ACC112 (cell line): ENCODE data around the gene ZNF277.
"Not testable (repeated sequence)": the region's sequence is repeated elsewhere in the genome, so short reads cannot be mapped to it uniquely, and the experiment has no call there.

Experiments
- H2AFZ ChIP-seq: fragments of 200-600 bp; sonication (generic); one replicate; pipeline ENCODE4 v1.6.0; 2017; ENCODE audit warnings: antibody characterized with exemption, low read length; ENCODE audit not compliant: unreplicated experiment
- H3K27ac ChIP-seq: fragments of 200-600 bp; sonication (generic); 2 replicates; pipeline ENCODE4 v1.5.1; 2014; ENCODE audit warnings: low read depth, mild to moderate bottlenecking, antibody characterized with exemption, low read length, moderate library complexity
- H3K27me3 ChIP-seq: fragments of 200-600 bp; sonication (generic); 2 replicates; pipeline ENCODE4 v1.6.1; 2014; ENCODE audit warnings: mild to moderate bottlenecking, antibody characterized with exemption, low read length, moderate library complexity, mixed read lengths; ENCODE audit not compliant: insufficient read depth
- H3K36me3 ChIP-seq: fragments of 200-600 bp; sonication (generic); 2 replicates; pipeline ENCODE4 v1.6.1; 2016; ENCODE audit warnings: mild to moderate bottlenecking, antibody characterized with exemption, low read length, moderate library complexity, mixed read lengths; ENCODE audit not compliant: insufficient read depth
- H3K4me1 ChIP-seq: fragments of 200-600 bp; sonication (generic); one replicate; pipeline ENCODE4 v1.6.1; 2016; ENCODE audit warnings: low read length, mixed read lengths; ENCODE audit not compliant: insufficient read depth, unreplicated experiment, control insufficient read depth
- H3K4me3 ChIP-seq: fragments of 200-600 bp; sonication (generic); 2 replicates; pipeline ENCODE4 v1.5.1; 2014; ENCODE audit warnings: mild to moderate bottlenecking, low read depth, low read length
- H3K79me2 ChIP-seq: fragments of 200-600 bp; sonication (generic); one replicate; pipeline ENCODE4 v1.6.0; 2016; ENCODE audit warnings: low read length; ENCODE audit not compliant: control insufficient read depth, unreplicated experiment, insufficient read depth

Gene ZNF277

DNA sequence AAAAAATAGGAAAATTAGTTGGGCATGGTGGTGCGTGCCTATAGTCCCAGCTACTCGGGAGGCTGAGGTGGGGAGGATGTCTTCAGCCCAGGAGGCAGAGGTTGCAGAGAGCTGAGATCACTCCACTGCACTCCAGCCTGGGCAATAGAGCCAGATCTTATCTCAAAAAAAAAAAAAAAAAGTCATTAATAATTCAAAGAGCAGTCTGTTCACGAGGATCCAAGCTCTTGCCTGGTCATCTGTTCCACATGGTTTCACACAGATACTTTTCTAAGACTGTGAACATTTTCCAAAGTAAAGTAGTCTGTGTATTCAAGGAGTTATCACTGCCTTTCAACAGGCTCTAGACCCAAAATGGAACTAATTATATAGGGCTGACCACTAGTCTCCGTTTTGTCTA, 86.9 kb downstream of the ZNF277 start:
- Histone ChIP-seq H3K36me3 (no peaks in the 10 kb centered on the region), H3K4me1 (peaks cover 14% of the 10 kb centered on the region), H3K27me3 (no peaks in the 10 kb centered on the region), H3K79me2 (no peaks in the 10 kb centered on the region), H3K27ac (no peak overlapping the region), H2AFZ (no peak overlapping the region), H3K4me3 (no peak overlapping the region)

DNA sequence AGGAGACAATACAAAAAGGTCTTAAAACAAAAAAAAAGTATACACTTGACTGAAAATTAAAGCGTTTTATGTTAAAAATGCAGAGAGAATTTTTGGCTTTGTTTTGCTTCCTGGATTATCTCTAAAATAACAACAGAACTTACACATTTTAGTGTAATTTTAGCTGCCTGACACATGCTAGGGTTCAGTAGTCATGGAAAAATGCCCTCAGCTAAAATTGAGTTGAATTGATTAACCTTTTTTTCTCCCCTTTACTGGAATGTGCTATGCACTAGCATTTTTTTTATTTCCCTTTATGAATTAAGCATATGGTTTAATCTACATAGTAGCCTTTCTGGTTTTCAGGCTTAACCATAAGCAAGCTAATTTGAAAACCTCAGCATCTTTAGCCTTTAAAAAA, 89.9 kb downstream of the ZNF277 start:
- no peaks in the 10 kb centered on the region for H3K79me2 ChIP-seq
- no peak overlapping the region for H3K4me3 ChIP-seq
- no peak overlapping the region for H2AFZ ChIP-seq
- H3K4me1 ChIP-seq = no peaks in the 10 kb centered on the region
- H3K36me3 ChIP-seq = no peaks in the 10 kb centered on the region
- H3K27me3 ChIP-seq = no peaks in the 10 kb centered on the region
- H3K27ac ChIP-seq = no peak overlapping the region

DNA sequence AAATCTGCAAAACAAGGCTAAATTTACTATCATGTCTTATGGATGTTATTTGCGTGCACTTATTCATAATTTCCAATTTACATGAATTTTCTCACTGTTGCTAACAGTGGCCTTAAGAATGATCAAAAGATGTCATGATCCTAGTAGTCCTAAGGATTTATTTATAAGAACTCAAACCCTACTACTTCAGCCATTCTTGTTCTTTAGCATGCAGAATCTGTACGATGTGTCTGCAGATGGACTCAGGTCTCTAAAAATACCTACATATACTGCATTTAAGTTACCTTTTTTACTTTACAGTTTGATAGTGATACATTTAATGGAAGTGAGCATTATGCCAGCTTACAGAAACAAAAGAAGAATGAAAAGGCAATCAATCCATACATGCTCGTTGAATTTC, 91.2 kb downstream of the ZNF277 start:
- Histone ChIP-seq H3K4me3 (no peak overlapping the region), H2AFZ (no peak overlapping the region), H3K79me2 (no peaks in the 10 kb centered on the region), H3K4me1 (peaks cover 10% of the 10 kb centered on the region), H3K27me3 (no peaks in the 10 kb centered on the region), H3K36me3 (no peaks in the 10 kb centered on the region), H3K27ac (no peak overlapping the region)

DNA sequence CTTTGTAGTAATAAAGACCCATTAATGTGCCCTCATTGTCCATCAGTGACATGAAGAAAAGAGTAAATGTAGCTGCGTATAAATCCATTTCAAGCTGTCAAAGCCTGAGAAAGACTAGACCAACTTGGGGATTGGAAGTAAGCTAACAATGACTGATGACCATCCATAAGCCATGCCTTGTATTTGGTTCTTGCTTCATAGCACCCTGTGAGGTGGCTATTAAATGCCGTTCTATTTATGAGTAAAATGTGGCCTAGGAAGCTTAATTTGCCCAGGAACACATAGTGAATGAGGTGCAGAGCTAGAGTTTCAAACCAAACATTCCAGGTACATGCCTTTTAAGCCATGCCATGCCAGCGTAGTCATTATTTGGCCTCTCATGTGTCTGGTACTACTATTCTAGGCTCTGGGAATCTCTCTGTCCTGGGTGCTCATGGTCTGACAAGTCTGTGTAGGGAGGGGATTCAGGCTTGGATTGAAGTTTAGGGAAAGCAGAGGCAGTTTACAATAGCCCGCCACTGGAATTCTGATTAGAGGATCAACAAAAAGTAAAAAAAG, 92.1 kb downstream of the ZNF277 start:
- Histone ChIP-seq H3K27me3 (no peaks in the 10 kb centered on the region), H3K79me2 (no peaks in the 10 kb centered on the region)

DNA sequence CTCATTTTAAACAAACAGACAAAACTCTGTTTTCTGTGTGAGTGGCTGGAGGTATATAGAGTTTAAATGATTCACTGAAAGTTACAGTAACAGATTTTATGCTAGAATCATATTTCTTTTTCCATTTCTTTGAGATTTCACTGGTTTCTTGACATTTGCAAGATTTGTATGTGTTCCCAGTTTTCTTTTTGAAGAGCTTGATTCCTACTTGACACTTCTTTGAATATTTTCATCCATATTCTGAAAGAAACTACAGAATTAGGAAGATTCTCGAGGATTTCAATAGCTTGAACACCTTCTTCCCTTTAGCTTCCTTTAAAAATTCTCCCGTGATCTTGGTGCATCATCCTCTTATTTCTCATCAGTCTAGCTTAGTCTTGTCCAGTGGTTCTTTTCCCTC, 93.6 kb downstream of the ZNF277 start:
- Histone ChIP-seq H3K27me3 (no peaks in the 10 kb centered on the region), H3K27ac (no peak overlapping the region), H3K4me1 (peaks cover 11% of the 10 kb centered on the region), H3K36me3 (no peaks in the 10 kb centered on the region), H3K4me3 (no peak overlapping the region), H3K79me2 (no peaks in the 10 kb centered on the region), H2AFZ (no peak overlapping the region)

More for the DNA sequence above, 92.1 kb downstream of the ZNF277 start:
- Histone ChIP-seq H3K4me3 (no peak overlapping the region), H3K4me1 (peaks cover 11% of the 10 kb centered on the region), H3K36me3 (no peaks in the 10 kb centered on the region), H2AFZ (no peak overlapping the region), H3K27ac (no peak overlapping the region)

DNA sequence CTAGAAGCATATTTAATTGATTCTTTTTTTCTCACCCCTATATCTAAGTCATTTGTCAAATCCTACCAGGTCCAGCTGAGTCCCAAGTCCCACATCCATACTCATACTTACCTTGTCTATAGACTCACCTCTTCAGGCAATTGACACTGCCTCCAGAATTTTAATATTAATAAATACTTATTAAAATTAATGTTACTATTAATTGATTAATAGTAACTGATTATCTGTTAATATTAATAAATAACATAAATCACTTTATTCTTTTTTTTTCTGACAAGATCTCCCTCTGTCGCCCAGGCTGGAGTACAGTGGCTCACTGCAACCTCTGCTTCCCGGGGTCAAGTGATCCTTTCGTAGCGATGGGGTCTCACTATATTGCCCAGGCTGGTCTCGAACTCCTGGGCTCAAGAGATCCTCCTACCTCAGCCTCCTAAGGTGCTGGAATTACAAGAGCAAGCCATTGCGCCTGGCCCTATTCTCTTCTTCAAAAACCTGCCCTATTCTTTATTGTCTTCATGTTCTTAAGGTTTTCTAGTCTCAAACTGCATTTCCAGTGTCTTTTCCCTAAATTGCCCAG, 94.4 kb downstream of the ZNF277 start:
- Histone ChIP-seq H3K36me3 (no peaks in the 10 kb centered on the region), H3K4me3 (no peak overlapping the region), H3K27me3 (no peaks in the 10 kb centered on the region)

DNA sequence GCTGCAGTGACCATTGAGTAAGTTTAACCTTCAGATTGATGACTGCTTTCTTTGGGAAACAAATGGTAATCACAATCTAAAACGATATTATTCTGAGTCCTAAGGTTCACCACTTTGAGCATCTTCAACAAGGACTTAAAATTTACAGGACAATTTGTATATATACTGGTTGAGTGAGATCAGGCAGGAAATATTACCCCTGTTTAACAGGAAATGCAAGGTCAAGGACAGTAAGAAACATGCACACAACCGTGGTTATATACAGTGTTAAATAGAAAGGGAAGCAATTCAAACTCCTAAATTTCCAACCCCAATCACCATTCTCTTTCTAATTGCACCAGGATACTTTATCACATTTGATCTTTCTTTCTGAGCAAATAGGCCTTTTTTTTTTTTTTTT, 96.1 kb downstream of the ZNF277 start:
- Histone ChIP-seq H3K79me2 (no peaks in the 10 kb centered on the region), H3K4me3 (no peak overlapping the region), H2AFZ (no peak overlapping the region), H3K4me1 (peaks cover 11% of the 10 kb centered on the region), H3K36me3 (no peaks in the 10 kb centered on the region), H3K27me3 (no peaks in the 10 kb centered on the region), H3K27ac (no peak overlapping the region)

More for the DNA sequence above, 94.4 kb downstream of the ZNF277 start:
- Histone ChIP-seq H3K79me2 (no peaks in the 10 kb centered on the region), H2AFZ (no peak overlapping the region), H3K27ac (no peak overlapping the region), H3K4me1 (peaks cover 11% of the 10 kb centered on the region)

DNA sequence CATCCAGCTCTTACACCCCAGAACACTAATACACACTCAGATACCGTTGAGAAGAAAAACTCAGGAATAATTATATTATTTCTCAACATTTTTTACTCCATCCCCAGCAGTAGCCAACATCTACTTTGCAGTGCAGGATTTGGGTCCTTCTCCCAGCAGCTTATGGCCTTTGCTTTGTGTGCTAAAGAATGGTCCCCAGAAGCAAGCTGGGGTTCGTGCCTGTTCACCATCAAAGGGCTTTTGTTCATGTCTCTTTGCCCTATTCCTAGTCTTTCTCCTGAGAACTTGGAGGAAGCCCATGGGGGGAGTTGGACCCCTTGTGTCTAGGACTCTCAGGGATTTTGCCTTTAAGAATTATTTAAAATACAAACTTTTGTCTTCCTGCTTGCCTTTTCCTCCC, 100.4 kb downstream of the ZNF277 start:
- H3K36me3 ChIP-seq = 0 out of 2 replicates have a peak, but pooled peaks cover 8% of the 10 kb centered on the region
- no peaks in the 10 kb centered on the region for H3K79me2 ChIP-seq
- H3K4me3 ChIP-seq = no peak overlapping the region
- H2AFZ ChIP-seq = no peak overlapping the region
- peaks cover 8% of the 10 kb centered on the region for H3K4me1 ChIP-seq
- no peaks in the 10 kb centered on the region for H3K27me3 ChIP-seq
- no peak overlapping the region for H3K27ac ChIP-seq

DNA sequence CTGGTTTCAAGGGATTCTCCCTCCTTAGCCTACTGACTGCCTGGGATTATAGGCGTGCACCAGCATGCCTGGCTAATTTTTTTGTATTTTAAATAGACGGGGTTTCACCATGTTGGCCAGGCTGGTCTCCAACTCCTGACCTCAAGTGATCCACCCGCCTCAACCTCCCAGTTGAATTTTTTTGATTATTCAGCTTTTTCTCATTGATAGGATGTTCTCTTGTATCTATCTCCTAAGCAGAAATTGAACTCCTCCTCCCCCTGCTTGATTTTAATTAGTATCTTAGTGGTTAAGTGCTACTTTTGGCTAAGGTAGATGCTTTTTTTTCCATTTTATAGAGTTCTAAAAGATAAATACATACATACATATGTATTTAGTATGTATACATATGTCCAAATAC, 101.0 kb downstream of the ZNF277 start:
- H3K79me2 ChIP-seq = no peaks in the 10 kb centered on the region
- H3K4me1 ChIP-seq = peaks cover 2% of the 10 kb centered on the region
- H2AFZ ChIP-seq = no peak overlapping the region
- H3K4me3 ChIP-seq = no peak overlapping the region
- H3K36me3 ChIP-seq = 0 out of 2 replicates have a peak, but pooled peaks cover 8% of the 10 kb centered on the region
- no peak overlapping the region for H3K27ac ChIP-seq
- no peaks in the 10 kb centered on the region for H3K27me3 ChIP-seq

DNA sequence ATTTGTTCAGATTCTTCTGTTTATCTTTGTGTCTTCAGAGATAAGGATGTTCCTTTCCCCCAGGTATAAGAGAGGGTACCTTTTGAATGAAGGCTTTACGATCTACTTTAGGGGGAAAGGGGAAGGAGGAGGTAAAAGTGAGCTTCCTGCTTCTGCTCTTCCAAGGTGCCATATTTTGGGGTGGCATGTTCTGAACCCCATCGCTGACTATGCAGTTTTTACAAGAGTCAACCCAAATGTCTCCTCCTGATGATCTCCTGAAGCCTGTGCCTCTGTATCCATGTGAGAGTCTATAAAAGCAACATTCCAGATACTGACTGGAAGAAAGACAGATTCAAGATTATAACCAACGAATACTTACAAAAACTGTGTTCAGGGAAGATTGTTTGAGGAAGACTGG, 102.5 kb downstream of the ZNF277 start:
- Histone ChIP-seq H3K4me3 (no peak overlapping the region), H3K27ac (no peak overlapping the region), H2AFZ (no peak overlapping the region), H3K4me1 (no peaks in the 10 kb centered on the region), H3K79me2 (no peaks in the 10 kb centered on the region), H3K27me3 (no peaks in the 10 kb centered on the region), H3K36me3 (0 out of 2 replicates have a peak, but pooled peaks cover 8% of the 10 kb centered on the region)

DNA sequence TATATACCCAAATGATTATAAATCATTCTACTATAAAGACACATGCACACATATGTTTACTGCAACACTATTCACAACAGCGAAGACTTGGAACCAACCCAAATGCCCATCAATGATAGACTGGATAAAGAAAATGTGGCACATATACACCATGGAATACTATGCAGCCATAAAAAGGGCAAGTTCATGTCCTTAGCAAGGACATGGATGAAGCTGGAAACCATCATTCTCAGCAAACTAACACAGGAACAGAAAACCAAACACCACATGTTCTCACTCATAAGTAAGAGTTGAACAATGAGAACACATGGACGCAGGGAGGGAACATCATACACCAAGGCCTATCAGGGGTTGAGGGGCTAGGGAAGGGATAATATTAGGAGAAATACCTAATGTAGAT, 110.3 kb downstream of the ZNF277 start:
- not testable (repeated sequence) for H3K4me1 ChIP-seq, H3K27ac ChIP-seq, H3K79me2 ChIP-seq, H3K27me3 ChIP-seq, H2AFZ ChIP-seq, H3K4me3 ChIP-seq
- H3K36me3 ChIP-seq = peaks cover 20% of the 10 kb centered on the region
